ENCODE measurements around the gene LGALS3.

LGALS3 gene

GRCh38 chr14:55121628-55122439 is 7.2 kb upstream of the LGALS3 start:
- TF ChIP-seq CTCF (IDR thresholded peaks at IDR 0.05; ENCODE audit: insufficient read depth, low read length, poor library complexity, severe bottlenecking) = no peak
- H3K36me3 ChIP-seq (ENCODE audit: control insufficient read depth, insufficient read depth, low read length) = no peaks in the 10 kb centered on the region

GRCh38 chr14:55122440-55122986 is 6.5 kb upstream of the LGALS3 start:
- Histone ChIP-seq H3K27me3 (replicated peaks; ENCODE audit: control insufficient read depth, insufficient read depth, low read length) (no peaks in the 10 kb centered on the region), H3K4me3 (replicated peaks; ENCODE audit: low read depth, low read length) (no peak overlapping the region), H3K36me3 (ENCODE audit: control insufficient read depth, insufficient read depth, low read length) (no peaks in the 10 kb centered on the region)
- TF ChIP-seq CTCF (IDR thresholded peaks at IDR 0.05; ENCODE audit: insufficient read depth, low read length, poor library complexity, severe bottlenecking) = no peak
- no peak for DNase-seq (ENCODE audit: extremely low read depth, insufficient read length)

More at GRCh38 chr14:55121628-55122439, 7.2 kb upstream of the LGALS3 start:
- Histone ChIP-seq H3K27me3 (replicated peaks; ENCODE audit: control insufficient read depth, insufficient read depth, low read length) (no peaks in the 10 kb centered on the region), H3K4me3 (replicated peaks; ENCODE audit: low read depth, low read length) (no peak overlapping the region)
- no peak for DNase-seq (ENCODE audit: extremely low read depth, insufficient read length)

GRCh38 chr14:55123101-55123500 is 6.0 kb upstream of the LGALS3 start:
- no peaks in the 10 kb centered on the region for H3K36me3 ChIP-seq (ENCODE audit: control insufficient read depth, insufficient read depth, low read length)
- no peak overlapping the region for H3K4me3 ChIP-seq (replicated peaks; ENCODE audit: low read depth, low read length)
- no peak for DNase-seq (ENCODE audit: extremely low read depth, insufficient read length)
- no peak for TF ChIP-seq CTCF (IDR thresholded peaks at IDR 0.05; ENCODE audit: insufficient read depth, low read length, poor library complexity, severe bottlenecking)
- H3K27me3 ChIP-seq (replicated peaks; ENCODE audit: control insufficient read depth, insufficient read depth, low read length) = no peaks in the 10 kb centered on the region

- H3K4me3 ChIP-seq (replicated peaks; ENCODE audit: low read depth, low read length) = no peak overlapping the region
Observed at GRCh38 chr14:55123852-55124639, 5.0 kb upstream of the LGALS3 start.

More at GRCh38 chr14:55123852-55124639, 5.0 kb upstream of the LGALS3 start:
- no peaks in the 10 kb centered on the region for H3K36me3 ChIP-seq (ENCODE audit: control insufficient read depth, insufficient read depth, low read length)
- DNase-seq (ENCODE audit: extremely low read depth, insufficient read length) = no peak
- no peaks in the 10 kb centered on the region for H3K27me3 ChIP-seq (replicated peaks; ENCODE audit: control insufficient read depth, insufficient read depth, low read length)
- TF ChIP-seq CTCF (IDR thresholded peaks at IDR 0.05; ENCODE audit: insufficient read depth, low read length, poor library complexity, severe bottlenecking) = no peak
